NCI-H128 (cell line): ENCODE data around the gene ADAMTS6.
"Not testable (repeated sequence)": the region's sequence is repeated elsewhere in the genome, so short reads cannot be mapped to it uniquely, and the experiment has no call there.

Experiments
- DNase-seq: peaks from one replicate; lab custom pipeline; 2025; ENCODE audit not compliant: unreplicated experiment; lab: John Stamatoyannopoulos, UW

Gene ADAMTS6

DNA sequence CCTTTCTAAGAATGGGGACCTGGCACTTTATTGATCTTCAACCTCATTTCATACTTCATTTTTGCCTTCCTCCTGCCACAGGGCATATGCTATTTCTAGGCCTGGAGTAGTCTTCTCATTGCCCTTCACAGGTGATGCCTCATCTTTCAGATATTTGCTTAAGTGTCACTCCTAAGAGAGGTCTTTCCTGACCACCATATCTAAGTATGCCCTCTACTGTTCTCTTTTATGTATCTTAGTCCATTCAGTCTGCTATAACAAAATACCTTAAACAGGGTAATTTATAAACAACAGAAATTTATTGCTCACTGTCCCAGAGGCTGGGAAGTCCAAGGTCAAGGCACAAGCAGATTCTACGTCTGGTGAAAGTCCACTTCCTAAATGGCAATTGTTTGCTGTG lies 99.1 kb downstream of the ADAMTS6 start:
- DNase-seq = no peak

DNA sequence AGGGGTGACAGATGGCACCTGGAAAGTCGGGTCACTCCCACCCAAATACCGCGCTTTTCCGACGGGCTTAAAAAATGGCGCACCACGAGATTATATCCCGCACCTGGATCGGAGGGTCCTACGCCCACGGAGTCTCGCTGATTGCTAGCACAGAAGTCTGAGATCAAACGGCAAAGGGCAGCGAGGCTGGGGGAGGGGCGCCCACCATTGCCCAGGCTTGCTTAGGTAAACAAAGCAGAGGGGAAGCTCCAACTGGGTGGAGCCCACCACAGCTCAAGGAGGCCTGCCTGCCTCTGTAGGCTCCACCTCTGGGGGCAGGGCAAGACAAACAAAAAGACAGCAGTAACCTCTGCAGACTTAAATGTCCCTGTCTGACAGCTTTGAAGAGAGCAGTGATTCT lies 111.2 kb downstream of the ADAMTS6 start:
- not testable (repeated sequence) for DNase-seq

DNA sequence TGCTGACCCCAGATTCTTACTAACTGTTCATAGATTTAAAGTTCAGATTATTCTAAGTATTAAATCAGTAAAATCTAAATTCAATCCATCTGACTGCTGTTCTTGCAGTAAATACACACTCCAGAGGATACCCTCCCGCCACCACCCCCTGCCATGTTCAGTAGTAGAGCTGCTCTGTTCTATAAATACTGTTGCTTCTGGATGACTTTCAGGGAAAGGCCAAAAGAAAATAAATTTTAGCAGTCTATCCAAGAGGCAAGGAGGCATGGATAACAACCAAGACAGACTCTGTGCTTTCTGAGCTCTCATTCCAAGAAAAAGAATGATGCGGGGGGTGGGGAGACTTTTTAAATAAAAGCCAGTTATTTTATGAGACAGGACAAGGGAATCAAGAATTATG lies 115.1 kb downstream of the ADAMTS6 start:
- DNase-seq = no peak

DNA sequence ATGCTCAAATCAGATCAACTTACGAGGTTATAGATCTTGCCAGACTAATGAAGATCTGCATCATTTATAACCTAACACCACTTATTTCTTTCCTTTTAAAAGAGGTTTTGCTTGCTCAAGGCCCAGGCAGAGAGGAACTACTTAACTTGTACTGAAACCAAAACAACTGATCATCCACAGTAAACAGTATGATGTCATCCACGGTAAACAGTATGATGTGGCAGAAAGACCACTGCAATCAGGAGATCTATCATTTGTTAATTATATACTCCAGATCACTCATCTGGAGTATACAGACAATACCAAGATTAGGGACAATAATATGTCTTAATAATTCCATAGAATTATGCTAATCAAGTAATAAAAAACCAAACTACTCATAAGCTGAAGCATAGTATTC lies 116.8 kb downstream of the ADAMTS6 start:
- DNase-seq = no peak

DNA sequence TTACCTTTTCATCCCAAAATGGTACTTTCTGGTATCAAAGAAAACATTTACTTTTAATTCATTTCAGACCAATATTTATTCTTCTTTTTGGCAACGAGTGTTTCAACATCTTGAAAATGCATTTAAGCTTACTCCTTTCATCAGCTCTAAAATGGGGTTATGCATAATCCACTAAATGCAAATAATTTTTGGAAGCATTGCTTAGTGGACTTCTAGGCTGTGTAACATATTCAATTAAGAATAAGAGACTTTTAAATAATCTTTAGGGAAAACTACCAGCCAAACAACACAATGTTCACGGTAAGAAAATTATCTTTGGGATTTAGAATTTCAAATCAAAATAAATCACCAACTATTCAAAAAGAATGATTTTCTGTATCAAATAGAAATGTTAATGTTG lies 118.2 kb downstream of the ADAMTS6 start:
- DNase-seq = no peak

DNA sequence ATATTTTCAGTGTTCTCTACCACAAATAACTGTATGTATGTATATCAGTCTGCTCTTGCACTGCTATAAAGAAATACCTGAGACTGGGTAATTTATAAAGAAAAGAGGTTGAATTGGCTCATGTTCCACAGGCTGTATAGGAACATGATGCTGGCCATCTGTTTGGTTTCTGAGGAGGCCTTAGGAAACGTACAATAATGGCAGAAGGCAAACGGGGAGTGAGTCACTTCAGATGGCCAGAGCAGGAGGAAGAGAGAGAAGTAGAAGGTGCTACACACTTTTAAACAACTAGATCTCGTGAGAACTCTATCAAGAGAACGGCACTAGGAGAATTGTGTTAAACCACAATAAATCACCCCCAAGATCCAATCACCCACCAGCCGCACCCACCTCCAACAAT lies 121.7 kb downstream of the ADAMTS6 start:
- DNase-seq = no peak

DNA sequence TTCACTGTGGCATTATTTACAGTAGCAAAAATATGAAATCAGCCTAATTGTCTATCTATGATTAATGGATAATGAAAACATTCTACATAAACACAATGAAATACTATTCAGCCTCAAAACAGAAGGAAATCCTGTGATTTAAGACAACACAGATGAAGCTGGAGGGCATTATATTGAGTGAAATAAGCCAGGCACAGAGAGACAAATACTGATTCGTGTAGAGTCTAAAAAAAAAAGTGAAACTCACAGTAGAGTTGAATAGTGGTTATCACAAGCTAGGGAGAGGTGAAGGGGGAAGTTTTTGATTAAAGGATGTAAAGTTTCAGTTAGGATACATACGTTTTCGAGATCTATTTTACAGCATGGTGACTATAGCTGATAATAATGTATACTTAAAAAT lies 122.2 kb downstream of the ADAMTS6 start:
- no peak for DNase-seq

DNA sequence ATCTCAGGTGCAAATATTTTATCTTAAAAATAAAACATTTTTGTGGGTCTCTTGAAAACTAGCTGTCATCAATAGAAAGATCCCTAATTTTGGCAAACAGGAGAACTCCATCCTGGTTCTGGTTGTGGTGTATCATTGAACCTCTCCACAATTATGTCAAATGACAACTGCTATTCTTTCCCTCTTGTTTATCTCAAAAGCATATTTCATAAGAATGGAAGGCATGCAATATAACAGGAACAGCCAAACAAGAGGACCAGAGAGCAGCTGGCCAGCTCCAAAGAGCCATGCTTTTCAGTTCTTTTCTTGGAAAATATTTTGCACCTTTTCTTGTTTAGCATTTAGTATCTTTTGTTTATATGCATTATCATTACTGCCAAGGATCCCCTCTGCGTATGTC lies 125.4 kb downstream of the ADAMTS6 start:
- DNase-seq = no peak

DNA sequence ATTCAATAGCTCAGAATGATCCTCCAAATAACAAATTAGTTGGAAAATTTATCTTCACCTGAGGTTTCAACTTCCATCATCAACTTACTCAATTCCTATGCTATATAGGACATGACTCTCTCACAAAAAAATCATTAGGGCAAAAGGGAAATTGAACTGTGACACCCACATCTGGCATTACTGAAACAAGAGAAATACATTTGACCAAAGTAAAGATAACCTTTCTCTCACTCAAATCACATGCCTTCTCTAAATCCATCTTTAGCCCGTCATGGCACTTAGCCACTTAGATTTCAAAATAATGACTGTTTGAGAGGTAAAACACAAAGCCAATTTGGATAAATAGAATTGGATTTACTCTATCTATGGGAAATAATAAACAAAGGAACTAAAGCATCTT lies 126.4 kb downstream of the ADAMTS6 start:
- DNase-seq = no peak

DNA sequence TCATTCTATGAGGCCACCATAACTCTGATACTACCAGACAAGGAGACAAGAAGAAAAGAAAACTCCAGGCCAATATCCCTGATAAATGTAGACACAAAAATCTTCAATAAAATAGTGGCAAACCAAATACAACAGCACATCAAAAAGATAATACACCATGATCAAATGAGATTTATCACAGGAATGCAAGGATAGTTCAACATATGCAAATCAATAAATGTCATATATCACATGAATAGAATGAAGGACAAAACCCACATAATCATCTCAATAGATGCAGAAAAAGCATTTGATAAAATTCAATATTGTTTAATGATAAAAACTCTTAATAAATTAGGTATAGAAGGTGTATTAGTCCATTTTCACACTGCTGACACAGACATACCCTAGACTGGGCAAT lies 139.9 kb downstream of the ADAMTS6 start:
- no peak for DNase-seq

DNA sequence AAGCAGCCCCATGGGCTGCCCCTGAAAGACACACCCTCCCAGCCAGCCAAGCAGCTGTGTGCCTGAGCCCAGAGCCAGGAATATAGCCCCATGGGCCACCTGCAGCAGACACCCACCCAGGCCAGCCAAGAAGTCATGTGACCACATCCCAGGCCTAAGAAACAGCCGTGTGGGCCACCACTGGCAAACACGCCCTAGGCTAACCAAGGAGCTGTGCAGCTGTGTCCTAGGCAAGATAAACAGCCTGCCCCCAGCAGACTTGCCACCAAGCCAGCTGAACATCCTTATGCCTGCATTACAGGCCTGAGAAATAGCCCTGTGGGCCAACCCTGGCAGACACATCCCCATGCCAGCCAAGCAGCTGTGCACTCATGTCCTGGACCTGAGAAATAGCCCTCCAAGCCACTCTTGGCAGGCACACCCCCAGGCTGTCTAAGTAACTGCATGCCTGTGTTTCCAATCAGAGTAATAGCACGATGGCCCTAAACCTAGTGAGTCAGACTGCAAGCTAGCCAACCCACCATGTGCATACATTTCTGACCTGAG lies 143.0 kb downstream of the ADAMTS6 start:
- DNase-seq = no peak

DNA sequence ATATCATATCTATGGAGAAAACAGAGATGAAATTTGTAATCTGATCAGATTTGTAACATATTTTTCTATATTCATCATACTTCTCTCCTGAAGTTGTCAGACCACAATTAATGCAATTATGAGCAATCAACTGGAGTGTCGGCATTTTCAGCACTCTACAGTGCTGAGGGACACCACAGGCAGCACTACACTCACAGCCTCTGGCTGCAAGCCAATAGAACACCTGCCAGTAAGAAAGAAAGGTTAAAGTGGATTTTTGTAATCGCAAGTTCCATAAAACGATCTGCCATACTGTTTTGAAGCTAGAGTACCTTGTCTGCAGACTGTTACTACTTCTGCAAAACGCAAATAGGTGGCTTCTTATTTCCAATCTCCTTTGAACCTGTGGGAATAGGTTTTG lies 147.6 kb downstream of the ADAMTS6 start:
- DNase-seq = peak; percentile 56

DNA sequence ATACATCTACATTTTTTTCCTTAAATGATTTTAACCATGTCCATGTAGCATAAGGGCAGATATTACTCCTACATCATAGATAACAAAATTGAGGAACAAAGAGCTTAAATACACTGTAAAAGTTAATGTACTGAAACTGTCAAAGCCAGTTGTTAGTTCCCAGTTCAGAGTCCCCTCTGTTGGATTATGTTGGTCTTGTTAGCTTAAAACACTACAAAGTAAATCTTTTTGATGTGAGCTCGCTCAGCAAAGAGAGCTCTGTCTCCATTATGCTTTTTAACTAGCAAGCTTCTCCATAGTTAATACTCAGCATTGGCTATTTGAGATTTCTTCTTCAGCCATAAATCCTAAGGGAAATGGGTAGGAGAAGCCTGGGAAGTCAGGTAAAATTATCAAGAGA lies 149.1 kb downstream of the ADAMTS6 start:
- DNase-seq = no peak

DNA sequence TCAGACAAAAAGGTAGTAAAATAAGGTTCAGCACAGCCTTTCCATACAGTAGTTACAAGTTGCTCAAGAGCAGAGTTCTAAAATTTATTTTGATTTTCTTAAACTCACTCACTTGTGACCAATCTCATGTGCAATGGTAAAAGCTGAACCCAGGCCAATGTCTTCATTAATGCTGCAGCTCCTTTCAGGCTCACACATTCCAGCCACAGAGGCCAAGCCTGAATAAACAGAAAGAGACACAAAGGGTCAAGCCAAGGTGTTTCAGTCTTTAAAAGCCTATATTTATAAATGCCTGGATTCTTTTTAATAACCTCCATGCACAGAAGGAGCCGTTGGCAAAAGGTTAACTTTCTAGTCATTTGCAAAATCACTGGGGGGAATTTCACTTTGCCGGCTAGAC lies 152.5 kb downstream of the ADAMTS6 start:
- no peak for DNase-seq

DNA sequence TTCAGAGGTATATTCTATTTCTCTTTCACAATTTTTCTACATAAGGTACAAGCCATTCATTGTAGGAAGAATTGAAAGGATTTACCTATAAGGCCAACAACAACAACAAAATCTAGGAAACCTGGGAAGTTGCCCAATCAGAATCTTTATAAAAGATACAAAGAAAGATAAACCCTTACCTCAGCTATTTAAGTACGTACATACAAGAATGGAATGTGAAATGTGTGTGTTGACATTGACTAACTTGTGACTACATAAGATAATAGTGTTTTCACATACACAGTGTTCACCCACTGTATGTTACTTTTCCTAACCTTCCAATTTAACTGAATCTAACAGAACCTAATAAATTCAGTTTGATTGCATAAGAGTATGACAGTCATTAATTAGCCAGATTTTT lies 154.1 kb downstream of the ADAMTS6 start:
- DNase-seq = no peak

DNA sequence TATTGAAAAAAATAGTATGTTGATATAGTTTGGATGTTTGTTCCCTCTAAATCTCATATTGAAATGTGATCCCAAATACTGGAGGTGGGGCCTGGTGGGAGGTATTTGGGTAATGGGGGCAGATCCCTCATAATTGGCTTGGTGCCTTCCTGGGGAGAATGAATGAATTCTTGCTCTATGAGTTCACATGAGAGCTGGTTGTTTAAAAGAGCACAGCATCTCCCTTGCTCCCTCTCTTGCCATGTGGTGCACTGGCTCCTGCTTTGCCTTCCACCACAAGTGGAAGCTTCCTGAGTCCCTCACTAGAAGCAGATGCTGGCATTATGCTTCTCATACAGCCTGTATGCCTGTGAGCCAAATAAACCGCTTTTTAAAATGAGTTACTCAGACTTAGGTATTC lies 154.8 kb downstream of the ADAMTS6 start:
- no peak for DNase-seq

DNA sequence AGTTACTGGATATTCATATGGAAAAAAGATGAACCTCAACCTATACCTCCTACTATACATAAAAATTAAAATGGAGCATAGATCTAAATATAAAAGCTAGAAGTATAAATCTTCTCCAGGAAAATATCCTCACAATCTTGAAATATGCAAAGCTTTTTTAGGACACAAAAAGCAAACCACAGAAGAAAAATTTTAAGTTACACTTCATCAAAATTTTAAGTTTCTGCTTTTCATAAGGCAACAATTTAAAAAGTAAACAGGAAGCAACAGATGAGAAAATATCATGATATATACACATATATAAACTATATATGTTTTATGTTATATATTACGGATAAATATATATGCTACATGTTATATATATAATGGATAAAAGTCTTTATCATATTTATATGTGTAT lies 157.5 kb downstream of the ADAMTS6 start:
- no peak for DNase-seq

DNA sequence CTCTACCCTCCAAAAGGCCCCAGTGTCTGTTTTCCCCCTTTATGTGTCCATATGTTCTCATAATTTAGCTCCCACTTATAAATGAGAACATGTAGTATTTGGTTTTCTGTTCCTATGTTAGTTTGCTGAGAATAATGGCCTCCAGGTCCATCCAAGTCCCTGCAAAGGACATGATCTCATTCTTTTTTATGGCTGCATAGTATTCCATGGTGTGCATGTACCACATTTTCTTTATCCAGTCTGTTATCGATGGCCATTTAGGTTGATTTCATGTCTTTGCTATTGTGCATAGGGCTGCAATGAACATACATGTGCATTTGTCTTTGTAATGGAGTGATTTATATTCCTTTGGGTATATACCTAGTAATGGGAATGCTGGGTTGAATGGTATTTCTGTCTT lies 161.0 kb downstream of the ADAMTS6 start:
- not testable (repeated sequence) for DNase-seq

DNA sequence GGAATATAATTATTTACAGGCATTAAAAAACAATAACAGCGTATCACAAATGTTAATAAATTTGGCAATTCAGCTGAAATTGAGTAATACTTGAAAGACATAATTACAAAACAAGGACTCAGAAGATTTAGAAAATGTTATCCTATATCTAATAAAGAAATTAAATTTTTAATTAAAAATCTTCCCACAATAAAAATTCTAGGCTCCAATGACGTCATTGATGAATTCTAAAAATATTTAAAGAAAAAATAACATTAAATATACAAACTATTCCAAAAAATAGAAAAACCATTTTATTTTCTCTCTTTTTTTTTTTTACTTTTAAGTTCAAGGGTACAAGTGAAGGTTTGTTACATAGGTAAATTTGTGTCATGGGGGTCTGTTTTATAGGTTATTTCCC lies 161.5 kb downstream of the ADAMTS6 start:
- DNase-seq = no peak

DNA sequence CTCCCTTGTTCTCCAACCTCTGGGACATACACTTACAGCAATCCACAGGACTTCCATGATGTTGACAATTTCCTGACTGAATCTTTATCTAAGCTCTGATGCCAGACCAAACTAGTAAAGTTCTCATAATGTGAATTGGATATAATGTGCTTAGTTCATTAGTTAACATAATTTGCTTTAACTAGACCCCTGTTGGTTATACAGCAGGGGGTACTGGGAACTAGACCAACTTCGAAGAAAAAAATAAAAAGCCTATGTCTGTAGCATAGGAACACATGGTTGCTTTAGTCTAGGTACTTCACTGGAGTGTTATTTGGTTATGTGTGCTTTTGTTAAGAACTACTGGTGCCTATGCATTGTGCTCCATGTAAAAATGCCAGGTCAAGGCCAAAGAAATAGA lies 173.8 kb downstream of the ADAMTS6 start:
- DNase-seq = no peak

DNA sequence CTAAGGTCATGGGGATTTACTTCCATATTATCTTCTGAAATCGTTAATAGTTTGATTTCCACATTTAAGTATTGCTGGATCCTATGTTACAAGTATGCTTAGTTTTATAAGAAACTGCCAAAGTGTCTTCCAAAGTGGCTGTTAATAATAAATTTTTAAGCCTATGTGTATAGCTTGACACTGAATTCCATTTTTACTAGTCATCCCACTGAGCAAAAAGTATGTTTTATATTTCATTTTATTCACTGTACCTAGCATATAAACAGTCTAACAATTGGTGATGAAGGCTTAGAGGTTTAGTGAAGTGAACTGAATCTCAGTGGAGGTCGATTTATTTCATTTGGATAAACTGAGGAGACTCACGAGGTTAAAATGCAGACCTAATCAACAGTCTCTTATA lies 174.6 kb downstream of the ADAMTS6 start:
- no peak for DNase-seq

DNA sequence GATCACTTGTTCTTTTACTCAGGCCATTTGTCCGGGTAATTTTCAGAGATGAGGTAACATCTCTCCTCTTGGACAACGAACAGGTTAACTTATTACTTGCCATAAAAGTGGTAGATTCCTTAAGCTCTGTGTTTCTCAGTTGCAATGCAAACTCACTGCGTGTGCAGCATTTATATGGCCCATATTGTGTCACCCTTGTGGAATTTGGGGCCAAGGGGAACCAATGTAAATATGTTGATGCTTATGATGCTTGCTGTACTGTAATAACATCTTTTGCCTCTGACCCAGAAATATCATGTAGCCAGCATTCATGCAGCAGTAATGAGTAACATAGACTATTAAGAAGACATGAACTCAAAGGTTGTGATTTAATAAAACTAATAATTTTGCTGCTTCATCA lies 175.8 kb downstream of the ADAMTS6 start:
- no peak for DNase-seq

DNA sequence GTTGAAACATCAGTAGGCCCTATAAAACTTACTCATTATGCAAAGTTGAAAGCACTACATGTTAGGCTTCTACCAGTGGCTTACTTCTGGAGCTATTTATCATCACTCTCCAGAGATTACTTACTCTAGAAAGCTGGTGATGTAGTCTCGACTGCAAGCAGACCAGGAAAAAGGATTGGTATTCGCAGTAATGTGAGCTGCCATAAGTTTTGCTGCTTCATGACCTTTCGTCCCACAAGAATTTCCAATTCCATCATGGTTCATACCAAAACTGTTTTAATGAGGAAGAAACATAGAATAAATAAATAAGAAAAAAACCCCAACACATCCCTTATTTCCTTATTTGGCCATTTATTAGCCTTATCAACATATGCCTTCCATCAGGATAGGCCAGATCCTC lies 181.9 kb downstream of the ADAMTS6 start:
- DNase-seq = no peak

DNA sequence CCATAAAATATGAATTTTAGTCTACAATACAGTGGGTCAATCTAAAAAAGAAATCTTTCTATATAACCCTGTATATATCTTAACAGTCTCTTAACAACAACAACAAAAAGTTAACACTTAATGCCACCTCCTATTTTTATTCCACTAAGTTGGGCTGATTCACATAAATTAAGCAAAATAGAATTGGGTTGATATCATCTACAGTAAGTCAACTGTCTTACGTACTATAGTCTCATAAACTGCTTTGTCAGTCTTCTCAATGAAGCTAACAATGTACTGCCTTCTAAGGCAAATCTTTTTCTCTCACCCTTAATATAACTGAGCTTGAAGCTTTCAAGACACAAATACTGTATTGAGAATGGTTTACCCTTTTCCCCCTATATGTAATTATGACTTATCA lies 185.7 kb downstream of the ADAMTS6 start:
- no peak for DNase-seq
